A549 (cell line): ENCODE data around the gene GRID2IP. TPM values are rescaled to one million over a fixed set of nuclear protein-coding genes. Genes with fewer than 3 reads are reported as not detected.

ENCODE experiments used
- ATAC-seq, 2 experiments: fragments of 200-7000 bp in 1 of 2; fragments of >200 bp in 1 of 2; cut with Nextera tagmentation in 1 of 2; cut with Tn5 transposase in 1 of 2; 3 replicates each; pipeline versions ENCODE4 v1.8.0 to v1.9.1; 2018 to 2020; ENCODE audit warnings: mild to moderate bottlenecking in 1 of 2, moderate library complexity in 1 of 2
- CTCF ChIA-PET: fragments of 300-600 bp; sonication (Branson Sonifier 250); formaldehyde crosslinking; extraction: SDS; loops from one replicate; lab custom pipeline; 2021; ENCODE audit warnings: antibody characterized with exemption, inconsistent platforms; lab: Yijun Ruan, JAX
- POLR2A ChIA-PET: fragments of 350-600 bp; formaldehyde crosslinking; extraction: SDS; loops from one replicate; lab custom pipeline; 2021; ENCODE audit warnings: antibody characterized with exemption, inconsistent platforms; lab: Yijun Ruan, JAX
- DNase-seq, 2 experiments: peaks; one replicate each; pipeline versions ENCODE4 v3.0.0 to v3.0.0-alpha.2; 2011 to 2016; ENCODE audit warnings: low read depth in 1 of 2, low spot score in 1 of 2
- FAIRE-seq: peaks from 2 replicates; lab custom pipeline; 2011; peaks lifted over from hg19 to GRCh38; lab: Jason Lieb, UNC
- H3K27ac ChIP-seq, 2 experiments: fragments of >200 bp; sonication (Bioruptor Twin); formaldehyde crosslinking; 3 replicates each; pipeline ENCODE4 v1.5.1; 2016 to 2017
- H3K4me1 ChIP-seq: fragments of >200 bp; sonication (Bioruptor Twin); formaldehyde crosslinking; 3 replicates; pipeline ENCODE4 v1.6.1; 2016
- H3K4me2 ChIP-seq: fragments of >200 bp; sonication (Bioruptor Twin); formaldehyde crosslinking; 3 replicates; pipeline ENCODE4 v1.6.1; 2016
- H3K4me3 ChIP-seq: fragments of >200 bp; sonication (Bioruptor Twin); formaldehyde crosslinking; 3 replicates; pipeline ENCODE4 v1.5.1; 2016
- H3K9me3 ChIP-seq: fragments of >200 bp; sonication (Bioruptor Twin); formaldehyde crosslinking; 3 replicates; pipeline ENCODE4 v1.6.1; 2016
- BHLHE40 ChIP-seq: IDR thresholded peaks from 2 replicates; pipeline ENCODE4 v1.6.1; 2012; ENCODE audit warnings: low read depth, low read length, inconsistent platforms
- CBX2 ChIP-seq: fragments of 200-600 bp; sonication (generic); IDR thresholded peaks from 2 replicates; pipeline ENCODE4 v1.6.1; 2016; ENCODE audit warnings: low read depth, mild to moderate bottlenecking, borderline replicate concordance
- EHMT2 ChIP-seq: fragments of 200-600 bp; sonication (generic); IDR thresholded peaks from 2 replicates; pipeline ENCODE4 v1.6.1; 2016; ENCODE audit warnings: antibody characterized with exemption, low read depth, mild to moderate bottlenecking, moderate library complexity
- EP300 ChIP-seq, 2 experiments: fragments of >200 bp; sonication (Bioruptor Twin); formaldehyde crosslinking; IDR thresholded peaks; 2 replicates in 1 of 2; 3 replicates in 1 of 2; pipeline ENCODE4 v1.6.1; 2016 to 2017
- ESRRA ChIP-seq: fragments of 150-350 bp; IDR thresholded peaks from 2 replicates; pipeline ENCODE4 v1.6.1; 2014; ENCODE audit warnings: mild to moderate bottlenecking, low read length, borderline replicate concordance
- FOXS1 ChIP-seq: fragments of 250-450 bp; sonication (Bioruptor Pico); IDR thresholded peaks from 2 replicates; pipeline ENCODE4 v1.5.0; 2020; ENCODE audit warnings: mild to moderate bottlenecking, moderate library complexity
- GATA3 ChIP-seq: IDR thresholded peaks from 2 replicates; pipeline ENCODE4 v1.6.1; 2012; ENCODE audit warnings: borderline replicate concordance
- HDAC2 ChIP-seq: fragments of 200-600 bp; sonication (generic); IDR thresholded peaks from 2 replicates; pipeline ENCODE4 v1.6.1; 2016
- HOXB13 ChIP-seq: fragments of 250-450 bp; sonication (Bioruptor Pico); IDR thresholded peaks from 2 replicates; pipeline ENCODE4 v1.5.0; 2020; ENCODE audit warnings: low read depth, mild to moderate bottlenecking, moderate library complexity
- HOXB5 ChIP-seq: fragments of 250-450 bp; sonication (Bioruptor Pico); IDR thresholded peaks from 2 replicates; pipeline ENCODE4 v1.5.0; 2020; ENCODE audit warnings: mild to moderate bottlenecking, moderate library complexity
- JUN ChIP-seq, 2 experiments: fragments of >200 bp; sonication (Bioruptor Twin); formaldehyde crosslinking; IDR thresholded peaks; 2 replicates in 1 of 2; 3 replicates in 1 of 2; pipeline ENCODE4 v1.6.1; 2016 to 2017
- KDM1A ChIP-seq: fragments of 200-600 bp; sonication (generic); IDR thresholded peaks from 2 replicates; pipeline ENCODE4 v1.6.1; 2016; ENCODE audit warnings: low read depth, mild to moderate bottlenecking
- NR3C1 ChIP-seq: fragments of >200 bp; sonication (Bioruptor Twin); formaldehyde crosslinking; IDR thresholded peaks from 3 replicates; pipeline ENCODE4 v1.6.1; 2017
- POLR2A ChIP-seq: IDR thresholded peaks from 2 replicates; pipeline ENCODE4 v1.6.1; 2012; ENCODE audit warnings: mild to moderate bottlenecking, low read length
- RAD21 ChIP-seq, 2 experiments: fragments of >200 bp in 1 of 2; sonication (Bioruptor Twin) in 1 of 2; formaldehyde crosslinking in 1 of 2; IDR thresholded peaks in 1 of 2; conservative IDR thresholded peaks in 1 of 2; 2 replicates in 1 of 2; 3 replicates in 1 of 2; pipeline ENCODE4 v1.6.1; 2012 to 2018; ENCODE audit warnings: inconsistent platforms in 1 of 2
- ZC3H11A ChIP-seq: fragments of 450-650 bp; IDR thresholded peaks from 2 replicates; pipeline ENCODE4 v1.6.1; 2014; ENCODE audit warnings: antibody characterized with exemption, mild to moderate bottlenecking
- ZFP36 ChIP-seq: fragments of 450-650 bp; IDR thresholded peaks from 2 replicates; pipeline ENCODE4 v1.6.1; 2014; ENCODE audit warnings: borderline replicate concordance; ENCODE audit not compliant: partially characterized antibody
- WGBS: methylation state at CpG from one replicate; pipeline ENCODE4 v1.1.6; 2017; ENCODE audit errors: missing lambda C conversion rate; 5-methylcytosine and 5-hydroxymethylcytosine counted together
- polyA plus RNA-seq, 4 experiments: library from polyadenylated mRNA; depleted of rRNA in 3 of 4; stranded (reverse); fragments of >200 nt; fragmentation: RNase III in 1 of 4; extraction: RNeasy Plus Mini Kit Qiagen cat#74134 plus additional on column Dnase treatment in 1 of 4; gene quantifications; 2 replicates in 3 of 4; 3 replicates in 1 of 4; pipeline ENCODE4 v1.2.3, GENCODE V29; 2011 to 2017
- TF ChIP-seq, protein P1 (sequence below): fragments of 200-600 bp; sonication (generic); IDR thresholded peaks from 2 replicates; pipeline ENCODE4 v1.6.1; 2016; ENCODE audit warnings: antibody characterized with exemption, mild to moderate bottlenecking, moderate library complexity
- TF ChIP-seq, protein P2 (sequence below): fragments of 150-350 bp; IDR thresholded peaks from 2 replicates; pipeline ENCODE4 v1.6.1; 2014; ENCODE audit warnings: low read depth, mild to moderate bottlenecking, low read length
- TF ChIP-seq, protein P3 (sequence below): fragments of >200 bp; sonication (Bioruptor Twin); formaldehyde crosslinking; IDR thresholded peaks from 3 replicates; pipeline ENCODE4 v1.6.1; 2016
- TF ChIP-seq, protein P4 (sequence below): IDR thresholded peaks from 2 replicates; pipeline ENCODE4 v1.6.1; 2012; ENCODE audit warnings: low read depth, borderline replicate concordance
- TF ChIP-seq, protein P5 (sequence below): IDR thresholded peaks from 2 replicates; pipeline ENCODE4 v1.6.1; 2012
- TF ChIP-seq, protein P6 (sequence below): fragments of 450-650 bp; IDR thresholded peaks from 2 replicates; pipeline ENCODE4 v1.6.1; 2014; ENCODE audit warnings: antibody characterized with exemption
- TF ChIP-seq, protein P7 (sequence below): fragments of 250-450 bp; sonication (Bioruptor Pico); IDR thresholded peaks from 2 replicates; pipeline ENCODE4 v1.5.0; 2021; ENCODE audit warnings: mild to moderate bottlenecking, moderate library complexity, borderline replicate concordance

The GRID2IP gene
- polyA plus RNA-seq, 2 of the 4 experiments (the other 2 are of a cell fraction), result not detected

DNA sequence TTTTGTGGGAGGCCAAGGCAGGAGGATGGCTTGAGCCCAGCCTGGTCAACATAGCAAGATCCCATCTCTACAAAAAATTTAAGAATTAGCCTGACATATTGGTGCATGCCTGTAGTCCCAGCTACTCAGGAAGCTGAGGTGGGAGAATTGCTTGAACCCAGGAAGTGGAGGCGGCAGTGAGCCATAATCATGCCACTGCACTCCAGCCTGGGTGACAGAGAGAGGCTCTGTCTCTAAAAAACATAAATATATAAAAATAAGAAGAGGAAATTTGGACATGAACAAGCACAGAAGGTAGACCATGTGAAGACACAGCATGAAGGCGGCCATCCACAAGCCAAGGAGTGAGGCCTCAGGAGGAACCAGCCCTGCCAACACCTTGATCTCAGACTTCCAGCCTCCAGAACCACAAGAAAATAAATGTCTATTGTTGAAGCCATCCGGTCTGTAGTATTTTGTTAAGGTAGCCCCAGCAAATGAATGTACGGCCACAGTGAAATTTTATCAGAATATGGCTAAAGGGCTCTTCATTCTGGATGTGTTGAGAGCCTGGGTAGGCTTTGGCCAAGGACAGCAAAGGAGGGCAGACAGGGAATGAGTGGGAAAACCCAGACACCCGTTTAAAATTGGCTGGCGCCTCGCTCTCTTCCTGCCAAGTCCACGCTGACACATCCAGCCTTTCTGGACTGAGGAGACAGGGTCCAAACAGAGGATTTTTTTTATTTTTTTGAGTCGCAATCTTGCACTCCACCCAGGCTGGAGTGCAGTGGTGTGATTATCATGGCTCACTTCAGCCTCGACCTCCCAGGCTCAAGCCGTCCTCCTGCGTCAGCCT lies 12.9 kb upstream of the GRID2IP start:
- H3K4me2 ChIP-seq, result no peak overlapping the region
- WGBS, result 70% methylated on average over 12 of the region's 12 CpGs
- H3K4me1 ChIP-seq, result 0 out of 3 replicates have a peak, but pooled peaks cover under 1% of the 10 kb centered on the region
- CTCF ChIA-PET, result interaction anchor here (1.0 to 1.1 kb wide), 2 partner anchors 9 to 26 kb away, joined by 3 to 4 read pairs; partner anchors contain the start of gene INTS15
- no peak overlapping the region for H3K27ac ChIP-seq
- POLR2A ChIA-PET, result no interaction called here
- no peak for FAIRE-seq
- TF ChIP-seq, protein P1, sequence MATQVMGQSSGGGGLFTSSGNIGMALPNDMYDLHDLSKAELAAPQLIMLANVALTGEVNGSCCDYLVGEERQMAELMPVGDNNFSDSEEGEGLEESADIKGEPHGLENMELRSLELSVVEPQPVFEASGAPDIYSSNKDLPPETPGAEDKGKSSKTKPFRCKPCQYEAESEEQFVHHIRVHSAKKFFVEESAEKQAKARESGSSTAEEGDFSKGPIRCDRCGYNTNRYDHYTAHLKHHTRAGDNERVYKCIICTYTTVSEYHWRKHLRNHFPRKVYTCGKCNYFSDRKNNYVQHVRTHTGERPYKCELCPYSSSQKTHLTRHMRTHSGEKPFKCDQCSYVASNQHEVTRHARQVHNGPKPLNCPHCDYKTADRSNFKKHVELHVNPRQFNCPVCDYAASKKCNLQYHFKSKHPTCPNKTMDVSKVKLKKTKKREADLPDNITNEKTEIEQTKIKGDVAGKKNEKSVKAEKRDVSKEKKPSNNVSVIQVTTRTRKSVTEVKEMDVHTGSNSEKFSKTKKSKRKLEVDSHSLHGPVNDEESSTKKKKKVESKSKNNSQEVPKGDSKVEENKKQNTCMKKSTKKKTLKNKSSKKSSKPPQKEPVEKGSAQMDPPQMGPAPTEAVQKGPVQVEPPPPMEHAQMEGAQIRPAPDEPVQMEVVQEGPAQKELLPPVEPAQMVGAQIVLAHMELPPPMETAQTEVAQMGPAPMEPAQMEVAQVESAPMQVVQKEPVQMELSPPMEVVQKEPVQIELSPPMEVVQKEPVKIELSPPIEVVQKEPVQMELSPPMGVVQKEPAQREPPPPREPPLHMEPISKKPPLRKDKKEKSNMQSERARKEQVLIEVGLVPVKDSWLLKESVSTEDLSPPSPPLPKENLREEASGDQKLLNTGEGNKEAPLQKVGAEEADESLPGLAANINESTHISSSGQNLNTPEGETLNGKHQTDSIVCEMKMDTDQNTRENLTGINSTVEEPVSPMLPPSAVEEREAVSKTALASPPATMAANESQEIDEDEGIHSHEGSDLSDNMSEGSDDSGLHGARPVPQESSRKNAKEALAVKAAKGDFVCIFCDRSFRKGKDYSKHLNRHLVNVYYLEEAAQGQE, result no peak
- TF ChIP-seq EP300 (IDR thresholded peaks at IDR 0.05) (no peak), GATA3 (no peak), HDAC2 (no peak), JUN (IDR thresholded peaks at IDR 0.05) (no peak), NR3C1 (no peak), CBX2 (no peak), FOXS1 (no peak), EHMT2 (no peak), HOXB5 (CRISPR knock-in tag) (no peak)
- TF ChIP-seq, protein P2, sequence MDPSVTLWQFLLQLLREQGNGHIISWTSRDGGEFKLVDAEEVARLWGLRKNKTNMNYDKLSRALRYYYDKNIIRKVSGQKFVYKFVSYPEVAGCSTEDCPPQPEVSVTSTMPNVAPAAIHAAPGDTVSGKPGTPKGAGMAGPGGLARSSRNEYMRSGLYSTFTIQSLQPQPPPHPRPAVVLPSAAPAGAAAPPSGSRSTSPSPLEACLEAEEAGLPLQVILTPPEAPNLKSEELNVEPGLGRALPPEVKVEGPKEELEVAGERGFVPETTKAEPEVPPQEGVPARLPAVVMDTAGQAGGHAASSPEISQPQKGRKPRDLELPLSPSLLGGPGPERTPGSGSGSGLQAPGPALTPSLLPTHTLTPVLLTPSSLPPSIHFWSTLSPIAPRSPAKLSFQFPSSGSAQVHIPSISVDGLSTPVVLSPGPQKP, result no peak
- TF ChIP-seq, protein P3, sequence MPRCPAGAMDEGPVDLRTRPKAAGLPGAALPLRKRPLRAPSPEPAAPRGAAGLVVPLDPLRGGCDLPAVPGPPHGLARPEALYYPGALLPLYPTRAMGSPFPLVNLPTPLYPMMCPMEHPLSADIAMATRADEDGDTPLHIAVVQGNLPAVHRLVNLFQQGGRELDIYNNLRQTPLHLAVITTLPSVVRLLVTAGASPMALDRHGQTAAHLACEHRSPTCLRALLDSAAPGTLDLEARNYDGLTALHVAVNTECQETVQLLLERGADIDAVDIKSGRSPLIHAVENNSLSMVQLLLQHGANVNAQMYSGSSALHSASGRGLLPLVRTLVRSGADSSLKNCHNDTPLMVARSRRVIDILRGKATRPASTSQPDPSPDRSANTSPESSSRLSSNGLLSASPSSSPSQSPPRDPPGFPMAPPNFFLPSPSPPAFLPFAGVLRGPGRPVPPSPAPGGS, result no peak
- TF ChIP-seq, protein P4, sequence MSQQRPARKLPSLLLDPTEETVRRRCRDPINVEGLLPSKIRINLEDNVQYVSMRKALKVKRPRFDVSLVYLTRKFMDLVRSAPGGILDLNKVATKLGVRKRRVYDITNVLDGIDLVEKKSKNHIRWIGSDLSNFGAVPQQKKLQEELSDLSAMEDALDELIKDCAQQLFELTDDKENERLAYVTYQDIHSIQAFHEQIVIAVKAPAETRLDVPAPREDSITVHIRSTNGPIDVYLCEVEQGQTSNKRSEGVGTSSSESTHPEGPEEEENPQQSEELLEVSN, result no peak
- no peak overlapping the region for H3K4me3 ChIP-seq
- no peaks in the 10 kb centered on the region for H3K9me3 ChIP-seq
- no peak for DNase-seq
- ATAC-seq, result no peak

DNA sequence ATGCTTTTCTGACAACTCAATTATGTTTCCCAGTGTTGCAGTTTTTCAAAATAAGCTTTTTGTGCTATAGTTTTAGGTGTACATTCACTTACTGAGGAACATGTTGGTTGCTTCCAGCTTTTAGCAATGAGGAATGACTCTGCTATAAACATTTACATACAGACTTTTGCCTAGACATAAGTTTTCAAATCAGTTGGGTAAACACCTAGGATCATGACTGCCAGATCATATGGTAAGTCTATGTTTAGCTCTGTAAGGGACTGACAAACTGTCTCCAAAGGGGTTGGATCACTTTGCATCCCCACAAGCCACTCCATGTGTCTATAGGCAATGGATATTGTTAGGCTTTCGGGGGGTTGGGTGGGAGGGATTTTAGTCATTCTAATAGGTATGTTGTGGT lies 10.8 kb upstream of the GRID2IP start:
- CTCF ChIA-PET, result interaction anchor here (0.6 to 1.9 kb wide), 6 partner anchors 13 to 1789 kb away, joined by 3 to 8 read pairs (median 4); partner anchors contain the start of gene INTS15
- H3K27ac ChIP-seq, result no peak overlapping the region
- H3K4me1 ChIP-seq, result 0 out of 3 replicates have a peak, but pooled peaks cover 3% of the 10 kb centered on the region
- no peak overlapping the region for H3K4me2 ChIP-seq
- FAIRE-seq, result no peak
- POLR2A ChIA-PET, result no interaction called here
- DNase-seq, result no peak
- no peak overlapping the region for H3K4me3 ChIP-seq
- ATAC-seq, result no peak
- 65% methylated on average over 1 of the region's 1 CpG for WGBS
- H3K9me3 ChIP-seq, result no peaks in the 10 kb centered on the region
- TF ChIP-seq HOXB13 (CRISPR knock-in tag) (no peak), KDM1A (no peak), ZFP36 (no peak), ZC3H11A (no peak), RAD21 (conservative IDR thresholded peaks at IDR 0.05 in 1 of 2, IDR thresholded peaks at IDR 0.05 in 1 of 2) (no peak), BHLHE40 (no peak), POLR2A (no peak), EP300 (IDR thresholded peaks at IDR 0.05) (no peak), ESRRA (no peak)
- TF ChIP-seq, protein P5, sequence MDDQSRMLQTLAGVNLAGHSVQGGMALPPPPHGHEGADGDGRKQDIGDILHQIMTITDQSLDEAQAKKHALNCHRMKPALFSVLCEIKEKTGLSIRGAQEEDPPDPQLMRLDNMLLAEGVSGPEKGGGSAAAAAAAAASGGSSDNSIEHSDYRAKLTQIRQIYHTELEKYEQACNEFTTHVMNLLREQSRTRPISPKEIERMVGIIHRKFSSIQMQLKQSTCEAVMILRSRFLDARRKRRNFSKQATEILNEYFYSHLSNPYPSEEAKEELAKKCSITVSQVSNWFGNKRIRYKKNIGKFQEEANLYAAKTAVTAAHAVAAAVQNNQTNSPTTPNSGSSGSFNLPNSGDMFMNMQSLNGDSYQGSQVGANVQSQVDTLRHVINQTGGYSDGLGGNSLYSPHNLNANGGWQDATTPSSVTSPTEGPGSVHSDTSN, result no peak
- TF ChIP-seq, protein P6, sequence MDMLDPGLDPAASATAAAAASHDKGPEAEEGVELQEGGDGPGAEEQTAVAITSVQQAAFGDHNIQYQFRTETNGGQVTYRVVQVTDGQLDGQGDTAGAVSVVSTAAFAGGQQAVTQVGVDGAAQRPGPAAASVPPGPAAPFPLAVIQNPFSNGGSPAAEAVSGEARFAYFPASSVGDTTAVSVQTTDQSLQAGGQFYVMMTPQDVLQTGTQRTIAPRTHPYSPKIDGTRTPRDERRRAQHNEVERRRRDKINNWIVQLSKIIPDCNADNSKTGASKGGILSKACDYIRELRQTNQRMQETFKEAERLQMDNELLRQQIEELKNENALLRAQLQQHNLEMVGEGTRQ, result no peak
- TF ChIP-seq, protein P7, sequence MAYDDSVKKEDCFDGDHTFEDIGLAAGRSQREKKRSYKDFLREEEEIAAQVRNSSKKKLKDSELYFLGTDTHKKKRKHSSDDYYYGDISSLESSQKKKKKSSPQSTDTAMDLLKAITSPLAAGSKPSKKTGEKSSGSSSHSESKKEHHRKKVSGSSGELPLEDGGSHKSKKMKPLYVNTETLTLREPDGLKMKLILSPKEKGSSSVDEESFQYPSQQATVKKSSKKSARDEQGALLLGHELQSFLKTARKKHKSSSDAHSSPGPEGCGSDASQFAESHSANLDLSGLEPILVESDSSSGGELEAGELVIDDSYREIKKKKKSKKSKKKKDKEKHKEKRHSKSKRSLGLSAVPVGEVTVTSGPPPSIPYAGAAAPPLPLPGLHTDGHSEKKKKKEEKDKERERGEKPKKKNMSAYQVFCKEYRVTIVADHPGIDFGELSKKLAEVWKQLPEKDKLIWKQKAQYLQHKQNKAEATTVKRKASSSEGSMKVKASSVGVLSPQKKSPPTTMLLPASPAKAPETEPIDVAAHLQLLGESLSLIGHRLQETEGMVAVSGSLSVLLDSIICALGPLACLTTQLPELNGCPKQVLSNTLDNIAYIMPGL (CRISPR knock-in tag), result no peak
- TF ChIP-seq, protein P3, result no peak
